HG03342 (cell line): ENCODE data around the gene LIN52.
"Not testable (repeated sequence)": the region's sequence is repeated elsewhere in the genome, so short reads cannot be mapped to it uniquely, and the experiment has no call there.

Experiments used
- ATAC-seq: cut with Tn5 transposase; IDR thresholded peaks from one replicate; pipeline ENCODE4 v1.9.1; 2021; ENCODE audit warnings: mild to moderate bottlenecking, moderate library complexity; ENCODE audit not compliant: unreplicated experiment

The LIN52 gene

GRCh38 chr14:74105381-74105780 lies 20.6 kb downstream of the LIN52 start:
- ATAC-seq, result no peak

GRCh38 chr14:74109369-74109768 lies 24.6 kb downstream of the LIN52 start:
- ATAC-seq, result no peak

- not testable (repeated sequence) for ATAC-seq
Observed at GRCh38 chr14:74111395-74112216, 26.9 kb downstream of the LIN52 start.

GRCh38 chr14:74125487-74125886 lies 40.7 kb downstream of the LIN52 start:
- not testable (repeated sequence) for ATAC-seq

- ATAC-seq, result no peak
Observed at GRCh38 chr14:74126315-74127013, 41.7 kb downstream of the LIN52 start.

- ATAC-seq, result no peak
Observed at GRCh38 chr14:74127634-74128033, 42.9 kb downstream of the LIN52 start.

GRCh38 chr14:74133833-74134481 lies 49.2 kb downstream of the LIN52 start:
- ATAC-seq, result no peak

- ATAC-seq, result no peak
Observed at GRCh38 chr14:74134484-74134883, 49.7 kb downstream of the LIN52 start.

GRCh38 chr14:74135426-74135825 lies 50.7 kb downstream of the LIN52 start:
- no peak for ATAC-seq

- peak; percentile 56 for ATAC-seq
Observed at GRCh38 chr14:74140374-74140850, 55.7 kb downstream of the LIN52 start.

- ATAC-seq, result no peak
Observed at GRCh38 chr14:74141703-74142102, 56.9 kb downstream of the LIN52 start.

GRCh38 chr14:74142523-74142922 lies 57.8 kb downstream of the LIN52 start:
- no peak for ATAC-seq

- ATAC-seq, result no peak
Observed at GRCh38 chr14:74144789-74145188, 60.0 kb downstream of the LIN52 start.

GRCh38 chr14:74147571-74147970 lies 62.8 kb downstream of the LIN52 start:
- ATAC-seq, result no peak

- no peak for ATAC-seq
Observed at GRCh38 chr14:74148705-74149104, 63.9 kb downstream of the LIN52 start.

GRCh38 chr14:74155287-74155686 lies 70.5 kb downstream of the LIN52 start:
- no peak for ATAC-seq

GRCh38 chr14:74155749-74156148 lies 71.0 kb downstream of the LIN52 start:
- no peak for ATAC-seq

GRCh38 chr14:74160763-74161162 lies 76.0 kb downstream of the LIN52 start:
- ATAC-seq, result no peak

GRCh38 chr14:74161526-74162158 lies 76.9 kb downstream of the LIN52 start:
- no peak for ATAC-seq

GRCh38 chr14:74169906-74170305 lies 85.2 kb downstream of the LIN52 start:
- no peak for ATAC-seq

- ATAC-seq, result no peak
Observed at GRCh38 chr14:74176400-74176793, 91.6 kb downstream of the LIN52 start.
